KBM-7 (cell line): Measurements from ENCODE around the gene IZUMO4.

Experiments
- DNase-seq: peaks from one replicate; pipeline ENCODE4 v3.0.0-alpha.2; 2015
- in situ Hi-C: fragments of 300-500 bp; cut with MboI; formaldehyde crosslinking; loops from 2 replicates; pipeline ENCODE4 v1.14.3; 2020; ENCODE audit warnings: low sequenced_read_pairs, low pct_unique_long_range_greater_than_20kb, mixed read lengths

Gene IZUMO4

GRCh38 chr19:2057484-2058469, 38.9 kb upstream of the IZUMO4 start:
- no peak for DNase-seq
- in situ Hi-C loops: no loop called here

- in situ Hi-C loops: no loop called here
- DNase-seq: no peak
Measured at GRCh38 chr19:2058570-2059421, 37.9 kb upstream of the IZUMO4 start.

- in situ Hi-C loops: no loop called here
- no peak for DNase-seq
Measured at GRCh38 chr19:2059422-2060201, 37.1 kb upstream of the IZUMO4 start.

GRCh38 chr19:2060884-2061494, 35.7 kb upstream of the IZUMO4 start:
- DNase-seq: peak; percentile 45
- in situ Hi-C loops: no loop called here

- in situ Hi-C loops: no loop called here
- DNase-seq: peak; percentile 98
Measured at GRCh38 chr19:2061495-2062388, 35.0 kb upstream of the IZUMO4 start.

- in situ Hi-C loops: no loop called here
Measured at GRCh38 chr19:2062389-2062729, 34.4 kb upstream of the IZUMO4 start.

GRCh38 chr19:2062770-2063169, 33.9 kb upstream of the IZUMO4 start:
- DNase-seq: no peak
- in situ Hi-C loops: no loop called here

More at GRCh38 chr19:2062389-2062729, 34.4 kb upstream of the IZUMO4 start:
- no peak for DNase-seq

- in situ Hi-C loops: no loop called here
Measured at GRCh38 chr19:2063824-2064223, 32.9 kb upstream of the IZUMO4 start.

GRCh38 chr19:2064395-2064787, 32.3 kb upstream of the IZUMO4 start:
- DNase-seq: no peak
- in situ Hi-C loops: no loop called here

More at GRCh38 chr19:2063824-2064223, 32.9 kb upstream of the IZUMO4 start:
- no peak for DNase-seq

GRCh38 chr19:2064788-2065524, 31.8 kb upstream of the IZUMO4 start:
- in situ Hi-C loops: no loop called here
- no peak for DNase-seq

GRCh38 chr19:2070436-2070827, 26.3 kb upstream of the IZUMO4 start:
- DNase-seq: no peak
- in situ Hi-C loops: no loop called here

GRCh38 chr19:2070986-2071673, 25.6 kb upstream of the IZUMO4 start:
- no peak for DNase-seq
- in situ Hi-C loops: no loop called here

- no peak for DNase-seq
- in situ Hi-C loops: no loop called here
Measured at GRCh38 chr19:2072757-2073551, 23.8 kb upstream of the IZUMO4 start.

- no peak for DNase-seq
- in situ Hi-C loops: no loop called here
Measured at GRCh38 chr19:2076526-2076944, 20.2 kb upstream of the IZUMO4 start.

- DNase-seq: no peak
- in situ Hi-C loops: no loop called here
Measured at GRCh38 chr19:2077398-2077797, 19.3 kb upstream of the IZUMO4 start.
